Fibroblast of gingiva (primary cell): ENCODE results near the gene BBS12.
"Not testable (repeated sequence)": the region's sequence is repeated elsewhere in the genome, so short reads cannot be mapped to it uniquely, and the experiment has no call there.

ENCODE experiments used
- DNase-seq: peaks from one replicate; pipeline ENCODE4 v3.0.0-alpha.2; 2011; ENCODE audit warnings: low read depth

The BBS12 gene

DNA sequence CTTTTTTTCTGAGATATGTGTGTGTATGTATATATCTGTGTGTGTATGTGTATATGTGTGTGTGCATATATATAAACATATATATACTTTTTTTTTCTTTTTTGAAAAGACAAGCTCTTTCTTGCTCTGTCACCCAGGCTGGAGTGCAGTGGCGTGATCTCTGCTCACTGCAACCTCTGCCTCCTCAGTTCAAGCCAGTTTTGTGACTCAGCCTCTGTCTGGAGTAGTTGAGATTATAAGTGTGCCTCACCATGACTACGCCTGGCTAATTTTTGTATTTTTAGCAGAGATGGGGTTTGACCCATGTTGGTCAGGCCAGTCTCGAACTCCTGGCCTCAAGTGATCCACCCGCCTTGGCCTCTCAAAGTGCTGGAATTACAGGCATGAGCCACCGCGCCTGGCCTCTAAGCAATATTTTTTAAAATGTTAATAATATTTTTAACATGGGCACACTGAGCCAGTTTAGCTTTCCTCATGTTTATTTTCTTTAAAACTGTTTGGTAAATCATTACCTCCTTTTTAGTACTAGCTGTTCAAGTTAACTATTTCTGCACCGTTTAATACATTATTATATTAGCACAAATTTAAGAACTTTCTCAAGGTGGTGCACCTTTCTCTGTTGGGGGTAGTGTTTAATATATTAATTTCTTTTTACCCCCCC lies 33.3 kb downstream of the BBS12 start:
- peak; percentile 77 for DNase-seq

DNA sequence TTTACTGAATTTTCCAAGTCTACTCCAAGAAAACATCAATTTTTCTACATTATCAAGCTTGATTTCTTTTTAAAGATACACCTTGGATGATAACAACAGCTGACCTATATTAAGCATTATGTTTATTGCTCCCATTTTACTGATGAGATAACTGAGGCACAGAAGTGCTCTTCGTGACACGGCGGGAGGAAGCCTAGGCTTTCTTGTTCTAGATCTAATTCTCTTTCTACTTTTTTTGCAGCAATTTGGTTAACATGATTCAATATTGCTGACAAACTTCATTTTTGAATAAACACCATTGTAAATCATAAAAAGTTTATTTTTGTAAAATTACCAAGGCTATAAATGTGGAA lies 33.8 kb downstream of the BBS12 start:
- DNase-seq: no peak

DNA sequence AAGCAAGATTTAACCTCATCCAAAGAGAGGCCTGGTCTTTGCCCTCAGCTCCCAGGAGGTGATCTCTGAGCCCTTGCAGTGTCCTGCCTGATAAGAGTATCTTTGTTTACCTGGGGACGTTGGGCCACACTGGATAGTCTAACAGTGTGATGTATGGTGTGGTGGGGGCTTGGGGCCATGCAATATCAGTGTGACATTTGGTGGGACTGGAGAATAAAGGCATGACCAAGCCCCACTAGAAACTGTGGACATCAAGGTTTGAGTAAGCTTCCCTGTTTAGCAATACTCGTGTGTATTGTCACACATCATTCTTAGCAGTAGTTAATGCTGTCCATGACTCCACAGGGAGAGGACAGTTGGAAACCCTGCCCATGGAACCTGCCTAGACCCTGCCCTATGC lies 34.4 kb downstream of the BBS12 start:
- no peak for DNase-seq

DNA sequence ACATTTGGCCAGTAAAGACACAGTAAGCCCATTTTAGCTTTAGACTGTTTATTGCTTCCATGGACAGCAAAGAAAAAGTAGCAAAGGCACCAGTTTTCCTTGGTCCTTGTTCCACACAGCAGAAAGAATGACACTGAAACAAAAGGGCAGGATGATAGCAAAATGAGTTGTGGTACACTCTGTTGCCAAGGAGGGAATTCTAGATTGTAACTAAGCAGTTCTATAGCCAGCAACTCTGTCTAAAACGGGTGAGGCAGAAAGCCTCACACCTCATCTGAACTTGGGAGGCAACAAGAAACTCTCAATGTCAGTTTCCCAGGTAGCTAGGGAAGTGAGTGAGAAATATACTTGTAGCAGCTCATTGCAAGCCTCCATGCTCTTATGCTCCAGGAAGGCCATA lies 39.2 kb downstream of the BBS12 start:
- no peak for DNase-seq

DNA sequence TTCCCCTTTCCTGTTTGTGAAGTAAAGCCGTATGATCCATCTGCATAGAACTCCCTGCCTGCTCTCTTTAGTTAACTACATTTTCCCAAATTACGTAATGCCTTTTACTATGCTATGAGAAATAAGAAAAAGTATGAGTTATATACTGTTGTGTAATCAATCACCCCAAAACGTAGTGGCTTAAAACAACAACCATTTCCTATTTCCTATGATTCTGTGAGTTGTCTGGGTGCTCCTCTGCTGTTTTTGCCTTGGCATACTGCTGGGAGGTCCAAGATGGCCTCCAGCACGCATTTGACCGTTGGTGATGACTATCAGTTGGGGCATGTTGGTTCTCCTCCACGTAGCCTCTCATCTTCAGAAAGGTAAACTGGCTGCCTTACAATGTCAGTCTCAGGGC lies 39.8 kb downstream of the BBS12 start:
- no peak for DNase-seq

DNA sequence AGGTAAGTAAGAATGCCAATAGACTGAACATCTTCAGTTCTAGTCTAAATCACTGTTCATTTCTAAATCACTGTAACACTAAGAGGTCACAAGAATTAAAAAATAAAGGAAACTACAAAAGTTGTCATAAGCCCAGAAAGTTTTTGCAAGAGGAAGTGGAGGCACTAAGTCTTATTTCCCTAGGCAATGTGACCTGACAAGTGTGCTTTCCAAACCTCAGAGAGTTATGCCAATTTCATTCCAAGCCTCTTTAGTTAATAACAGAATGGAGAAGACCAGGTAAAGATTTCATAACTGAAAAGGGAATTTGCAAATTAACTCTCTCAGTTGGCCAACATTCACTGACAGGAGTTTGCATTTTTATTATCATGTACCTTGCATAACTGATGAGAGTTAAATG lies 40.5 kb downstream of the BBS12 start:
- no peak for DNase-seq

DNA sequence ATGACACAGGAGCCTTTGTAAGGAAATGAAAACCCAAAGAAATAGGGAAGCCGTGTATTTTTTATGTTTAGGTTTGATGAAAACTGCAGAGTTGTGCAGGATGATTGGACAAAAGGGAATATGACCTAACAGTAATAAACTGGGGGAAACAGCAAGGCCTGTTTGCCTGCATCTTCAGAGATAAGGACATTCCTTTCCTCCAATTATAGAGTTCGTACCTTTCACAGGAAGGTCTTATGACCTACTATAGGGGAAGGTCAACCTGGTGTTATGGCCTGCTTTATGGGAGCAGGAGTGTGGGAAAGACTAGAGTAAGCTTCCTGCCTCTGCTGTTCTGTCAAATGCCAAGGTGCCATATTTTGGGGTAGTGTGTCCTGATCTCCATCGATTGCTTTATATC lies 42.5 kb downstream of the BBS12 start:
- DNase-seq: no peak

DNA sequence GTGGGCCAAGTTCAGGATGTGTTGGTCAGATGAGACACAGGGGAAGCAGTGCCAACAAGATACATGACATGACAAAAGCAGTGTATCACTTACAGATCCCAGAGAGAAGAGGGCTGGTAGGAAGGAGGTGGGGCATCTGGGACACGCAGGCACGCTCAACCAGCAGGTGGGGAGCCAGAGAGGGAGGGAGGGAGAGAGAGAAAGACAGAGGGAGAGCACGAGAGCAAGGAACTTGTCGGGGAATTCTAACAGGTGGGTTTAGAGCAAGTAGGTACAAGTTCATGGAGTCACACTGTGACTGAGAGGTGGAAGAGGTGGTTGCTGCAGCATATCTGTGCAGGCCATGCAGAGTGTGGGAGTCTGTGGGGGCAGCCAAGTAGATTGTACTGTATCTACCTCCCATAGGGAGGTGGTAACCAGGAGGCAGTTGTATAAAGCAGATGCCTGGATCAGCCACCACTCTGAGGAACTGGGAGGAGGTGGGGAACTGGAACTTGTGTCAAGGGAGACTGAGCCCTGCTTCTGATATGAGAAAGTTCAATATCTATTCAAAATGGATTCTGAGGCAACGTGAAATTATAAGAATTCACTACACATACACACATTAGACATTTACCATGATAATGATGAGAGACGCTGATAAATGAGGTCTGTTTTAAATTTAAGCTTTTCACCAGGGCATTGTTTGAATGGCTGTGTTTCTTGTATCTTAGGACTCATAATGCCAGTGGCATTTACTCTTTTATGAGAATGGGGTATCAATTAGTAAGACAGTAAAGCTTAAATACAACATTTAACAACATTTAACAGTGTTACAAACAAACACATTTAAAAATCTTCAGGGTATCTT lies 43.7 kb downstream of the BBS12 start:
- DNase-seq: no peak

DNA sequence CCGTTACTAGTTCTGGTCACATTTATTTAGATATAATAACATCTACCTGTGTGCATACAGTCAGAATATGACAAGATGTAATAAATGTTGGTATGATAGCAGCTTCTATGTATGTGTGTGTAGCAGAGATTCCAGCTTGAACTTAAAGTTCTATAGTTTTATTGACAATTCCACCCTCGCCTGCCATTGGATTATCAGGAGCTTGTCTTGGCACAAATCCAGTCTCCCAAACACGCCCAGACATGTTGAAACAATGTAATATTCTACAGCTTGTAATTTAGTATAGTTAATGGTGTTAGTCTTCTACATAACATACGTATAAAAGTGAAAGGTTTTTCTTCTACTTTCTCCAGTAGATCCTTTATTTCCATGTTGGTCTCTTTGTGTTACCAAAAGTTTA lies 44.4 kb downstream of the BBS12 start:
- no peak for DNase-seq

DNA sequence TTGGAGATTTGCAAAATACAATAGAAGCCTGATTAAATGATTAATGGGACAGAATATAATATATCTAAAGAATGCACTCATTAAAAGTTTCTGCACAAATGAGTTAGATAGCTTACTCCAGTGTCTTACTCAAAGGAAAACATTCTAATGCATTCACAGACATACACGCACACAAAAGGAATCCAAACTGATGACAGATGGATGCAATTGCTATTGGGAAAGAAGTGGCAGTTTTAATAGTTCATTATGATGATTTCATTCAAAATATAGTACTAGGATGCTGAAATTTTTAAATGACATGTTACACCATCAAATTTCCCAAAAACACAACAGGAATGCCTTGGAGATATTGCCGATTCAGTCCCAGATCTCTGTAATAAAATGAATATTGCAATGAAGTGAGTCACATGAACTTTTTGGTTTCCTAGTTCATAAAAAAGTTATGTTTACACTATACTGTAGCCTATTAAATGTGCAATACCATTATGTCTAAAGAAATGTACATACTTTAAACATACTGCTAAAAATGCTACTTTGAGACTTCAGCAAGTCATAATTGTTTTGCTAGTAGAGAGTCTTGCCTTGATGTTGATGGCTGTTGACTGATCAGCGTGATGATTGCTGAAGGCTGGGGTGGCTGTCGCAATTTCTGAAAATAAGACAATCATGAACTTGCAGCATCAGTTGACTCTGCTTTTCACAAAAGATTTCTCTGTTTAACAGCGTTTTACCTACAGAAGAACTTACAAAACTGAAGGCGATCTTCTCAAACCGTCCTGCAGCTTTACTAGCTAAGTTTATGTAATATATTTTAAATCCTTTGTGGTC lies 45.6 kb downstream of the BBS12 start:
- peak; percentile 90 for DNase-seq

DNA sequence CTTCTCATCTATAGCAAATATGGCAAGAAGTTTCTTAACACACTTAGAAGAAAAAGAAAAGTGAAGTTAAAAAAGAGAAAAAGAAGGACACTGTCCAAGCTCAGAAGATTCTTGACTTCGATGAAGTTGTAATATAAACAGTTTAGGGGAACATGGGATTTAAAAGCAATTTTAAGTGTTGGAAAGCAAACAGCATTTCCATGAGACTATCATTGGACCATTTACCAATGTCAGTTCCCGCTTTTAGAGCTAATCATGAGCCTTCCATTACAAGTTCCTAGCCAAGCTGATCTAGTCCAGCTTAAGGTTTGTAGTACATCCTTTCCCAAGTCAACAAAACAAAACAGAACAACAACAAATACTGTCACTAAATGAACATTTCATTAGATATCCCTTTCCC lies 49.0 kb downstream of the BBS12 start:
- DNase-seq: no peak

DNA sequence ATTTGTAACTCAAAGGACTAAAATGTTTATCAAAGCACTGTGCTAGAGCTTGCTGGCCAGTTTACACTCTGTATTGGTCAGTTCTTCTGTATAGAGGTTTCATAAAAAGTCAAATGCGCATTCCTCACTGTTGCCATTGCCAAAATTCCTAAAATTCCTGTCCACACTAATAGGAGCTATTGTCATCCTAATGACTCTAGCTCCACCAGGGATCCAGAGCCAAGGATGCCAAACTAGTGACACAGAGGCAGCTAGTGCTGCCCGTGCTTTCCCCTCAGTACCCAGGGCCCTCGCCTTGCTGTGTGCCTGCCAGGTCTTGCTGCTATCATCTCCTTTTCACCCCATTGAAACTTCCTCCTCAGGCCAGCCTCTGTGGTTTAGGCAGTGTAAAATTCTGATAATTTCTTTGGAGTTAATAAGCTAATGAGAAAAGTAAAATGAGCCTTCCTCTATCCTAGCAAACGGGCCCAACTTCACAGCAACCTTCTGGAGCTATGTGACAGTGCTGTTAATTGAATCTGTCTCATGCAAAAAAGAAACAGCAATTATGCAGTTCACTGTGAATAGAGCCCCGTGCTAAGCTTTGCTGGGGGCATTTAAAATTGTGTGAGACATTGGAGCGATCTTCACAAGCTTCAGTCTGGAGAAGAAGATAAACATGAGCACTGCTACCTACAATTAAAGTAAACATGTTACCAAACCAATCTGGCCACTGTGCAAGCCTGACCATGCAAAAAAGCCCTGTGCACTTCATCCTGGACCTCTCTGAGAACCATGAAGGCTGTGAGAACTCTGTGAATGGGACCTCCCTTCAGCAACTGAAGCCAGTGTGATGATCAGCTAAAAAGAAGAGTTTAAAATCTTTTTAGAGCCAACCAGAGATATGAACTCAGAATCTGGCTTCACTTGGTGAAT lies 51.1 kb downstream of the BBS12 start:
- DNase-seq: peak; percentile 92

DNA sequence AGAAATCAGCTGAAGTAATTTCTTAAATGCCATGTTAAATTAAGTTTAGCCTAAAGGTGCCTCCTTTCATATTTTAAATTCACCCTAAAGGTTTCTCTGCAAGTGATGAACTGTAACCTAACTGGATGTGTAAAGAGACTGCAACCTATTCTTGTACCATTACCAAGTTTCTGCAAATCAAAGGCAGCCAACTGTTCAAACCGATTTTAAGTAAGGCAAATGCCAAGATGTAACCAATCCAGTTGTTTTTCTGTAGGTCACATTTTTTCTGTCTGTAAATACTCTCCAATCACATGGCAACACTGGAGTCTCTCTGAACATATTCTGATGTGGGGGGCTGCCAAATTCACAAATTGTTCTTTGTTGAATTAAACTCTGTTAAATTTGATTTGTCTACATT lies 51.8 kb downstream of the BBS12 start:
- DNase-seq: peak; percentile 55

DNA sequence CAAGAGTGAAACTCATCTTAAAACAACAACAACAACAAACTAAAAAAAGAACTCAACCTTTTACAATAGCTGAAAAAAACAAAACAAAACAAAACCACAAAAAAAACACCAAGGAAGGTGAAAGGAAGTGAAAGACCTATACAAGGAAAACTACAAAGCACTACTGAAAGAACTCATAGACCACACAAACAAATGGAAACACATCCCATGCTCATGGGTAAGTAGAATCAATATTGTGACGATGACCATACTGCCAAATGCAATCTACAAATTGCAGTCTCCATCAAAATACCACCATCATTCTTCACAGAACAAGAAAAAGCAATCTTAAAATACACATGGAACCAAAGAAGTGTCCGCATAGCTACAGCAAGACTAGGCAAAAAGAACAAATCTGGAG lies 52.6 kb downstream of the BBS12 start:
- no peak for DNase-seq

DNA sequence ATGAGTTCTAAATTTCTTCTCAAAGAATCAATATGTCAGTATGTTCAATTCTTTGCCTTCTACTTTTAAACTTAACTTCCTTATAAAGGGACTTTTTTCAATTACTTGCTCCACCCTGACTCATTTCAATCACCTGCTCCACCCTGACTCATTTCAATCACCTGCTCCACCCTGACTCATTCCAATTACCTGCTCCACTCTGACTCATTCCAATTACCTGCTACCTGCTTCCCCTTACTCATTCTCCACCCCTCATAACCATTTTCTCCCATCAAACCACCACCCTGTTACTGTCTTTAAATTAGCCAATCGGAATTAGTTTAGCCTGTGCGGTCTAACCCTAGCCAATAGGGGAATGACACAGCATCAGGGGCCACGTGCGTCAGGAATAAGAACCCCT lies 53.8 kb downstream of the BBS12 start:
- not testable (repeated sequence) for DNase-seq

DNA sequence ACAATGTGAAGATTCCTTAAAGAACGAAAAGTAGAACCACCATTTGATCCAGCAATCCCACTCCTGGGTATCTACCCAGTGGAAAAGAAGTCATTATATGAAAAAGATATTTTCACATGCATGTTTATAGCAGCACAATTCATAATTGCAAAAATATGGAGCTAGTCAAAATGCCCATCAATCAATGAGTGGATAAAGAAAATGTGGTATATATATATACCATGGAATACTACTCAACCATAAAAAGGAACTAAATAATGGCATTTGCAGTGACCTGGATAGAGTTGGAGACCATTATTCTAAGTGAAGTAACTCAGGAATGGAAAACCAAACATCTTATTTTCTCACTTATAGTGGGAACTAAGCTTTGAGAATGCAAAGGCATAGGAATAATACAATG lies 54.4 kb downstream of the BBS12 start:
- DNase-seq: not testable (repeated sequence)

DNA sequence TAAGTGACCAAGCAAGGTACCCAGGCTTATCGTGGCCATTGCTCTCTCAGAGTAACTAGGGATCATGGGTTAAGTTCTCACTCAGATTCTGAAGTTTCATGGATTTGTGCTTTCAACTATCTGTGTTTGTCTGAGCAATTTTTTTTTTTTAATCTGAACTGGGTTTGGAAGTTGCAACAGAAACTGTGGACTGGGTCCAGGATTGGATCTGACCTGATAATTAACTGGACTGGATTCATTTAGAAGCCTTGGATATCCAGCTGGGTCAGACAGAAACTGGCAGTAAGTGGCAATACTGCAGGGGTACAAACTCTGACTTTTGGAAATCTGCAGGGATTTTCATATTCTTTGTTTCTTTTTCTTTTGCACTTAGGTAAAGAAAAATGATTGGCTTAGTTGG lies 55.4 kb downstream of the BBS12 start:
- peak; percentile 59 for DNase-seq

DNA sequence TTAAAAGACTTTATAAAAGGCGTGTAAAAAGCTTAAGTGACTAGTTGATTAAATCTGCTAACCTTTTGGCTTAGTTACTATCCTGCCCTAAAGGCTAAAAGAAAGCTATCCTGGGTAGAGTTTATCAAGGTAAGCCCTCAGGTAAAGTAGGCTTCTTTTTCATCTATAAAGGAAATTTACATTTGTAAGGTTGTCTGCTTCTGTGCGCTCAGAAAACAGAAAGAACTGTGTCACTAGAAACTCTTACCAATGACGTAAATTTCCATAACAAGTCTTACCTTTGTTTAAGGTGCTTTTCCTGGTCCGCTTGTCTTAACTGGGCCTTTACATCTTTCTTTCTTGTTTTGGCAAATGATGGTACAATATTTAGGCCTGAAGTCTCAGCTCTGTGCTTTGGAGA lies 56.4 kb downstream of the BBS12 start:
- no peak for DNase-seq

DNA sequence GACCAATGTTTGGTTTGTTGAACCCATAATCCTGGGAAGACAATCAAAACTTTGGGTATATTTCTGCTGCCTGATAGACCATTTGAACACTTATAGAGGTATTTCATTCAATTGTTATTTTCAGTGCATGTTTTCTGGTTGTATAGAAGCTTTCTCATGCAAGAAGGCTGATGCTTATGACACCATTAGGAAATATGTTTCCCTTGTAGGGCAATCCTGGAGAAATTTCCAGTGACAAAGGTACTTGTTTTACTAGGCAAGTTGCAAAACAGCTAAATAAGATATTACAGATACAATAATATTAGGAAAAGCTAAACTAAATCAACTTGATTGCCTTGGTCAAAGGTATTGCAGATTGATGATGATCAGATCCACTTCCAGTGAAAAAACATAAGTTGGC lies 61.3 kb downstream of the BBS12 start:
- DNase-seq: no peak
